Stimulated activated CD4-positive, alpha-beta T cell treated with anti-CD3 and anti-CD28 coated beads, Interleukin-4, amount 100 ng/mL, for 1 hour (primary cell): ENCODE measurements around the gene ADIPOR2.

Experiments
- DNase-seq: peaks from one replicate; pipeline ENCODE4 v3.0.0-alpha.2; 2020

The ADIPOR2 gene, protein sequence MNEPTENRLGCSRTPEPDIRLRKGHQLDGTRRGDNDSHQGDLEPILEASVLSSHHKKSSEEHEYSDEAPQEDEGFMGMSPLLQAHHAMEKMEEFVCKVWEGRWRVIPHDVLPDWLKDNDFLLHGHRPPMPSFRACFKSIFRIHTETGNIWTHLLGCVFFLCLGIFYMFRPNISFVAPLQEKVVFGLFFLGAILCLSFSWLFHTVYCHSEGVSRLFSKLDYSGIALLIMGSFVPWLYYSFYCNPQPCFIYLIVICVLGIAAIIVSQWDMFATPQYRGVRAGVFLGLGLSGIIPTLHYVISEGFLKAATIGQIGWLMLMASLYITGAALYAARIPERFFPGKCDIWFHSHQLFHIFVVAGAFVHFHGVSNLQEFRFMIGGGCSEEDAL

DNA sequence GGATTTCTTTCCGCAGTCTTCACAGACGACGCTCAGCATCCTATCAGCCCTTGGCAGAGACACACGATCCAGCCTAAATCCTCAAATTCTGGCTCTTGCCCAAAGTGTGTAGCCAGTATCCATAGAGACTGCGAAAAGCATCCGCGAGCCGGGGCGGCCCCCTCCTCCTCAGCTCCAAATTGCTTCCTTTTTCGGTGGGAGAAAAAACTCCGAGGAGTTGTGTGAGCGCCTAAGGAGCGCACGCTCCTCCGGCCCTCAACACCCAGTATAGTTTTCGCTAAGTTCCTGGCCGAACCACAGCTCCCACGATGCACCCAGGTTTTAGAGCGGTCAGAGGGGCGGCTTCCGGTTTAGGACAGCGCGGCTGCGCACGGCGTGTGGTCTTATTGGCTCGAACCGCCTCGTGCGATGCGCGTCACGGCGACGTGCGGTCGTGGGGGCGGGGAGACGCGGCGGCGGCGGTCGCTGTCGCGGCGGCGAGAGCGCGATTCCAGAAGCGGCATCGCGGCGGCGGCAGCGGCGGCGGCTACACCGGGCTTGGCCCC, at the start of gene ADIPOR2:
Gene ADIPOR2 (plus strand): TSS at position 493 of the 545 bp plus-strand sequence. CDS start 63,274 bp downstream, outside the sequence.
- DNase-seq = peak; percentile 94

DNA sequence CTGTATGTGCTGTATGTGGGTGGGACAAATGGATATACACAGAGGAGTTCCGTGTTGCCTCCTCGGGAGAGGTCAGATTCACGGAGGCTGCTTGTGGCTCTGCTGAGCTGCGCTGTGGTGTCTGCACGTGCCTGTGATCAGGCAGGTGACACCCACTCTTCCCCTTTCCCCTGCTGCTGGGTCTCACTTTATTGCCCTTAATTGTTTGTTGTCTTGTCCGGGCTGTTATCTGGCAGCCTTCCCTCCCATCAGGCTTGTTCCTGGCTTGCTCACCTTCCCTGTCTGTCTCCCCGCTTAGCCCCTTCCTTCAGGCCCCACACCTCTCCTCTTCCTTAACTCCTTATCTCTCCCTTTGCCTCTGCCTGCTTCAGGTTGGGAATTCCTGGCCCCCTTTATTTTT, 48.4 kb upstream of the ADIPOR2 start:
- DNase-seq = no peak

DNA sequence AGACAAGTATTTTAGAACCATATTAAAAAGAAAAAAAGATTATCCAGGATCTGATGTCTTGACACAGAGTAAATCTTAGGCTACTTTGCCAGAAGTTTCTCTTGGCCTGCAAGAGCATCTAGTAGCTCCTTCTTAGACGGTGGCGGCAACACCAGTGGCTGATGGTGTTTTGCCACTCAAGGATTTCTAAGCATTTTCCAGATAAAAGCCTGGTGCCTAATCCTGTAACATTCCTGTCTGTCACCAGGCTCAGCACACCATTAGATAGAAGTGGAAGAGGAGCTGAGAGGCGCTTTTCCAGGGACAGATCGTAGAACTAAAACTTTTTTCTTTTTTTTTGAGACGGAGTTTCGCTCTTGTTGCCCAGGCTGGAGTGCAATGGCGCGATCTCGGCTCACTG, 47.8 kb upstream of the ADIPOR2 start:
- no peak for DNase-seq

DNA sequence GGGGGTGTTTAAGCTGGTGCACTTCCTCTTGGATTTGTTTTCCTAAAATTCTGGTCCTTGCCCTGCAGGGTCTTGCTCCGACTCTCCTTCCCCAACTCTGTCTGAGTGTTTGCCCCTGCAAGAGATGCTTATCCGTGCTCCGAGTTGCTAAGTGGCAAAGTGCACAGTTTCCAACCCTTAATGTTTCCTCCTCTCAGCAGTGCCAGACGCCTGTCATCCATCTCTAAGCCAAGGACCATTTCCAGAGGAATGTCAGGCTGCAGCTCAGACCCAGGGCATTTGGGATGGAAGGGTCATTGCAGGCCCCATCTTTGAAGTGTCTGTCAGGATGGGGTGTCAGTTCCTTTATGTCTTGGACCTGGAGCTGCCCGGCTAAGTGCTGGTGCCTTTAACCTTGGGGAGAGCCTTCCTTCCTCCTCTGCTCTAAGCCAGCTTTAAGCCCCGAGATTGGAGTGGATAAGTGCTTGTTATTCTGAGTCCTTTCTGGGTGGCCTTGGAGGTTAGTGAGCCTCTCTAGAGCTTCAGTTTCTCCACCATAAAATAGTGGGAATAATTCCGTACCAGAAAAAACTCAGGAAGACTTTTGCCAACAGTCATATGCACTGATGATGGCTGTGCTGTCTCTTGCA, 46.9 kb upstream of the ADIPOR2 start:
- no peak for DNase-seq

DNA sequence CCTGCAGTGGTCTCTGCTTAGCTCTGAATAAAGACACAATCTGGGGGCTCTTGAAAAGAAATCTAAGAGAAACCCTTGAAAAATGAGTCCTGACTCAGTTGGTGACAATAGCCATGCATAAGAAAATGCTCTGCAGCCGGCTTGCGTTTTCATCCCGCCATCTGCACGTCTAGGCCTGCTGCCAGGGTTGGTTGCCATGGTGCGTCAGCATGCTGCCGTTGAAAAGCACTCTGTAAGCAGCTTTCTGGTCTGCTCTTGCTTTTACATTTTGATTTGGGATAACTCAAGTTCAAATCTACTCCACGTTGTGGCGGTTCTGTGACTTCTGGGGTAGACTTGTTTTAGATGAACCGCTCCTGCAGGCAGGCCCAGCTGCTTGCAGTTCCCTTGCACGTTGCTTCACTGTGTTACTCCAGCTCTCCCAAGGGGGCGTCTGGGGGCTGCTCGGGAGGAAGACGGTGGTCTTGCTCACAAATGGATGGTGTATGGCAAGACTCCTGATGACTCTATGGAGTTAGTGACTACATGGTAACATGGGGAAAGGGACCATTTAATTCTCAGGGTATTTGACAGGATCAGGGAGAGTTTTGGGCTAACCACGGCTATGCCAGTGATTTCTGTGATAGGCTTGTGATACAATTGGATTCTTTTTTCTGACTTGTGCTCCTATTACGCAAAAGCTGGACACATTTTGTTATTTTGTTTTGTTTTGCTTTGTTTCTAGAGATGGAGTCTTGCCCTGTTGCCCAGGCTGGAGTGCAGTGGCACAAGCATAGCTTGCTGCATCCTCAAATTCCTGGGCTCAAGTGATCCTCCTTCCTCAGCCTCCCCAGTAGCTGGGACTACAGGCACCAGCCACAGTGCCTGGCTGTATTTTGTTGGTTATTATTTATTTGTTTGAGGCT, 46.1 kb upstream of the ADIPOR2 start:
- no peak for DNase-seq

DNA sequence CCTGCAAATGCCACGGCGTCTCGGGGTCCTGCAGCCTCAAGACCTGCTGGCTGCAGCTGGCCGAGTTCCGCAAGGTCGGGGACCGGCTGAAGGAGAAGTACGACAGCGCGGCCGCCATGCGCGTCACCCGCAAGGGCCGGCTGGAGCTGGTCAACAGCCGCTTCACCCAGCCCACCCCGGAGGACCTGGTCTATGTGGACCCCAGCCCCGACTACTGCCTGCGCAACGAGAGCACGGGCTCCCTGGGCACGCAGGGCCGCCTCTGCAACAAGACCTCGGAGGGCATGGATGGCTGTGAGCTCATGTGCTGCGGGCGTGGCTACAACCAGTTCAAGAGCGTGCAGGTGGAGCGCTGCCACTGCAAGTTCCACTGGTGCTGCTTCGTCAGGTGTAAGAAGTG, 45.1 kb upstream of the ADIPOR2 start:
- DNase-seq = no peak

DNA sequence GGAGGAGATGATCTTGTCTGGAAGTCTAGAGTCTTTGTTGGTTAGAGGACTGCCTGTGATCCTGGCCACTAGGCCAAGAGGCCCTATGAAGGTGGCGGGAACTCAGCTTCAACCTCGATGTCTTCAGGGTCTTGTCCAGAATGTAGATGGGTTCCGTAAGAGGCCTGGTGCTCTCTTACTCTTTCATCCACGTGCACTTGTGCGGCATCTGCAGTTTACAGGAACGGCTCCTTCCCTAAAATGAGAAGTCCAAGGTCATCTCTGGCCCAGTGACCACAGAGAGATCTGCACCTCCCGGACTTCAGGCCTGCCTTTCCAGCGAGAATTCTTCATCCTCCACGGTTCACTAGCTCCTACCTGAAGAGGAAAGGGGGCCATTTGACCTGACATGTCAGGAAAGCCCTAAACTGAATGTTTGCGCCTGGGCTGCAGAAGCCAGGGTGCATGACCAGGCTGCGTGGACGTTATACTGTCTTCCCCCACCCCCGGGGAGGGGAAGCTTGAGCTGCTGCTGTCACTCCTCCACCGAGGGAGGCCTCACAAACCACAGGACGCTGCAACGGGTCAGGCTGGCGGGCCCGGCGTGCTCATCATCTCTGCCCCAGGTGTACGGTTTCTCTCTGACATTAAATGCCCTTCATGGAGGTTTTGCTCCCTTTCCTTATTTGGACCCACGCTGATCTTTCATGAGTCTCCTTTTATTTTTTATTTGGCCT, 44.1 kb upstream of the ADIPOR2 start:
- no peak for DNase-seq

DNA sequence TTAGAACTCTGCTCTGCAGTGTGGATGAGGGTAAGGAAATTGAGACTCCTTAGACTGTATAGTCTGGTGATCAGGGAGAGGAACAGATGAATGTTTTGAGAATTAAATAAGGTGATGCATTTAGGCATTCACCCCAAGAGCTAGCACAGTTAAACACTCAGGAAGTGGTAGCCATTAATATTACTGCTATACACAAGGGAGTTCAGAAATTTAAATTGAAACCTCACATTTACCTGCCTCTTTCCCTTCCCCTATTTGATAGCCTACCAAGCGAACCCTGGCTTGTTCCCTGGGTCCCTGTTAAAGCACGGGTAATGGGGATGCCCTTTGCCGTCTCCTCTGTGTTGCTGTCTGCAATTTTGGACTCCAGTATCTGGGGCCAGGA, 43.6 kb upstream of the ADIPOR2 start:
- DNase-seq = no peak

DNA sequence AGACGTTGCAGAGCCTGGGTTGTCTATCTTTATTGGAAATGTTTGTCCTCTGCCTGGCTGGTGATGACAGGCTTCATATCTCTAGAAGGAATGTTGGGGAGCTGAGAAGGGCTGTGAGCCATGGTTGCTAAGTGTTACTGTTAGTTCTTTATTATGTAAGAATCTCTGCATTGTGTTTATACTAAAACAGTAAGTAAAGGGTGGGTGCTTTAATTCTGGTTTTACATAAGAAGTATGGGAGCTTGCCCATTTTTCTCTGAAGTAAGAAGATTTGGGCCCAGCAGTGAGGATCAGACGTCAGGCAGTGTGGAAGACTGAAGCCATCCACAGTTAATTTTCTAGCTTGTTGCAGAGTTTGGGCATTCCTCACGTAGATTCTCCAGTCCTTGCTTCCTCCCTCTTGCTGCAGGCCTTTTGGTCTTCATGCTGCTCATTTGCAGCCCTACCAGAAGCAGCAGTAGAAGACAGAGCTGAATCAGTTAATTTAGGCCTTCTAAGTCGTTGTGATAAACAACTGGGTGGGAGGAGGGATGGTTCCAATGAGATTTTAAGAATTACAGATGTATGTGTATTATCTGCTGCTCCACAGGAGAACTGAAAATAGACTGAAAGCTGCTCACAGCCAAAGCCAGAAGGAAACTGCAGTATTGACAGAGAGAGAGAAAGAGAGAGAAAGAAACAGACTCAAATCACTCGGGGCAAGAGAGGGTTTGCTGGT, 40.5 kb upstream of the ADIPOR2 start:
- no peak for DNase-seq

DNA sequence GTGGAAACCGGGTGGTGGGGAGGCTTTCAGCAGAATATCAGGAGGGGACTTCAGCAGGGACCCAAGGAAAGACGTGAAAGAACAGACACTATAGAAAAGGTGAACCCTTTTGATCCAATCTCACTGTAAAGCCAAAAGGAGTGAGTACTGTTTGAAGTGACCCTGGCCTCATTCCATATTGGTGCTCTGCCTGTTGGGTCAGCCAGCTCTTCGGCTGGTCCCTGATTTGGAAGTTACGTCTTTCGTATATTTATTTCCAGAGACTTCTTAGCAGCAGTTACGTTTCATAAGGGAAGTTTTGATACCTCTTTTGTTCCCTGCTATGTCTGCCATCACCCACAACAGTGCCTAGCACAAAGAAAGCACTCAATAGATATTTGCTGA, 39.9 kb upstream of the ADIPOR2 start:
- no peak for DNase-seq

DNA sequence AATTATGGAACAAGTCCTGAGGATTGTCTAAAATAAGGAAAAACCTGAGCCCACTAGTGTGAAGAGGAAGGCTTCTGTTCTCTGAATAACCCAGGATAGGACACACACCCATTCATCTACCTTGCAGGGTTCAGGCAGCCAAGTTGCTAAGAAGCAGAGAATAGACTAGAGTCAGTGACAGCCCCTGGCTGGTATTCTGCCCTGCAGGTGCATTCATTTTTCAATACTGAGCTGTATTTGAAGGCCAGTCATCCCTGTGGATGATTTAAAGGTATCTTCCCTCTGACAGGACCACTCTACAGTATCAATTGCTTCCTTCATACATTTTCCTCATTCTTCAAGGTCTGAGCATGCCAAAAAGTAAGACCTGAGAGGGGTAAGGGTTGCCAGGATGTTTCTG, 38.9 kb upstream of the ADIPOR2 start:
- DNase-seq = no peak

DNA sequence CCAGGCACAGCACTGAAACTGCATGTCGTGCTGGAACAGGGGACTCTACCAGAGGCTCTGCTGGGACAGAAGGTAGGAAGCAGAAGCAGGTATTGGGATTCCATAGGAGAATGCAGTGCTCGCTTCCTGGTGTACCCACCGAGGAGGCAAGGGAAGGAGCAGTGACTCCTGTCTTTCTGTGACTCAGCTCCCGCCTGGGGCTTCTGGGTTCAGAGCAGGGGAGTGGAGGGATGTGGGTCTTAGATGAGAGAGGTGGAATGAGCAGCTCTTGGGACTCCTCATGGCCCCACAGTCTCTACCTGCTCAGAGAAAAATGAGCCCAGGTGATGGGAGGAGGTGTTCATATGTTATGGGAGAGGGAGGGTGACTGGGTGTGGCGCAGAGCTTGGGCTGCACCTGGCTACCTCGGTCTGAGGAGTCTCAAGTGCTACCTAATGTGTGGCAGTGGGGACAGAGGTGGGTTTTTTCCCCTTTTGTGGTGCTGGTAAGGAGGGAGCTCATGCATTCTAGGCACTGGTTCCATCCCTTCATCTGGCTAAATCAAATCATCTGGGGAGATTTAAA, 35.6 kb upstream of the ADIPOR2 start:
- no peak for DNase-seq

DNA sequence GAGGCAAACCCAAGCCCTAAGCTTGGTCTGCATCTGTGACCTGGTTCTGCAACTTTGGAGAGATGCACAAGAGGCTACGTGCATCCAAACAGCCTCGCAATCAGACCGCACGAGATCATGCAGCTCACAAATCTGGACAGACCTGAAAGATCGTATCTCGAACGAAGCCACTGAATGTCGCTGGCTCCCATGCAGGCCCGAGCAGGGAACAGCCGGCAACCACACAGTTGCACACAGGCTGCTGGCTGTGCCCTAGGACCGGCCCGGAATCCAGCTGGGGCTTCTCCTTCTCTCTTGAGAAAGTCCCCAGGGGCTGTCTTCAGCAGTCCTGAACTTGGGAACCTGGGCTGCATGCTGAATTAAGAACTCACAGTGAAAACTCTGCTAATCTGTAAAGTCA, 34.0 kb upstream of the ADIPOR2 start:
- DNase-seq = no peak

DNA sequence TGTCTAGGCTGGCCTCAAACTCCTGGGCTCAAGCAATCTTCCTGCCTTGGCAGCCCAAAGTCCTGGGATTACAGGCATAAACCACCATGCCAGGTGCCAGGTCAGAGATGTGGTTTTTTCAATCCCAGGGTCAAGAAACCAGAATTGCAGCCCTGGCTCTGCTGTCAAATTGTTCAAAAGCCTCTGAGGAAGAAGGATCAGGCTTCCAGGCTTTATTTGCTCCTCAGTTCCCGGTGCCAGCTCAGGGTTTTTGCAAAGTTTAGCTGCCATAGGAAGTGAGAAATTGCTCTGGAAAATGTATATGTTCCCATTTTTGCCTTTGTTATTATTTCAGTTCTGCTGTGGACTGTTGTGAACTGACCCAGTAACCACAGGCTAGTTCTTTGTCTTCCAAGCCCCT, 33.2 kb upstream of the ADIPOR2 start:
- DNase-seq = no peak

DNA sequence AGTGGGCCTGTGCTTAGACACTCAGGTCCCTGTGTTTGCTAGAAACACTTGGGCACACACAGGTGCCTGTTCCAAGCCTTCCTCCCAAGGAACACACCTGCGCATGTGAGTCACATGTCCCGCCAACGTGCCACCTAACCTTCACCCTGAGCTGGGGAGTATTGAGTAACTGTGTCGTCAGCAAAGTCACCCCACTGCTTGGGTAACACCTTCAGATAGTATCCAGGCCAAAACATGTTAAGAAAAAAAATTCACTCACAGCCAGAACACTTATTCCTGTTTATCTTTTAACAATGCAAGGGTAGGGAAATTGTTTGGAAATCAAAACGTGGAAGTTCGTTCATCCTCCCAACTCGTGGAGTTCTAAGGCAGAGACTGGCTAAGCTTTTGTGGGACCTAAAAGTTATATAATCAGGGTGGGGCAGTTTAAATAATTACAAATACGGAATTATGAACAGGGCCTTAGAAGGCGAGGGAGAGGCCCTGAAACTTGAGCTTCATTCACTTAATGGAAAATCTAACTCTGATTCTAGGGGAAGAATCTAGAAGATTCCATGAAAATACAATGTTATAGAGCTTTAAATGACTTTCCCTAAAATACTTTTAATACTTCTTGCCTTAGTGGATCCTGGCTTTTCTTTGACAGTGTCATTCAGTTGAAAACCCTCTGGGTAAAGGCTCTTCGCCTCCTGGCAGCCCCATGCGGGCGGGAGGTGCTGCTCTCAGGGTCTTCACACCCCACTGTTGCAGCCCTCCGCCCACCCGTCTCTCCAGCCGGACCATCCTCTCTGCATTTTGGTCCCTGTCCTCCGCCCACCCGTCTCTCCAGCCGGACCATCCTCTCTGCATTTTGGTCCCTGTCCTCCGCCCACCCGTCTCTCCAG, 30.3 kb upstream of the ADIPOR2 start:
- DNase-seq = peak; percentile 36

DNA sequence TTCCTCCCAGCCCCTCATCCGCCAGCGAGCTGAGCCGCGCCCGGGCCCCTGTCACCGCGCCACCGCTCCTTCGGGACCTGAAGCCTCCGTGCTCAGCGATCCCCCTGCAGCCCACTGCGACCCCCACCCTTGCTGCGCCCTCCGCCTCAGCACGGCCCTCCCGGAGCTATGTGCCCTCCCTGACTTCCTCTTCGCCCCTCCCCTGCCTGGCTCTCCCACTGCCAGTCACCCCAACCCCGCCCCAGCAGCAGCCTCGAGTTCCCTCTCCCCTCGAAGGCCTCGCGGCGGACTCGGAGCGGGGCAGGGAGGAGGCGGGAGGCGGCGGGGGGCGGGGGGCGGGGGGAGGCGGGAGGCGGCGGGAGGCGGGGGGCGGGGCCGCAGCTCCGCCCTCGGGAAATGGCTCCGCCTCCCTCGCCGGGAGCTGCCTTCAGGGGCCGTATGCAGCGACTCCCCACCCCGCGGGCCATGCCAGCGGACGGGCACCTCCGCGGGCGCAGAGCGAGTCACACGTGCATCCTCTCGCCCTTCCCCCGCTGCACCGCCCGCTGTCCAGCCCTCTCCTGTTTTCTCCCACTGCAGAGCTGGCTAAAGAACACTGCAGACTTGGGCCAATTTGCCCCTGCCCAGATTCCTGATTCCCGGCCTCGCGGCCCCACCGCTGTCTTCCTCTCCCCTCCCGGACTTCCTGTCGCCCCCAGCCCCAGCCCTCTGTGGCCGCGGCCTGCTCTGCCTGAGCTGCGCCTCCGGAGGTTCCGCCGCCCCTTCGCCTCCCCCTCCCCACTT, 29.1 kb upstream of the ADIPOR2 start:
- DNase-seq = peak; percentile 75

DNA sequence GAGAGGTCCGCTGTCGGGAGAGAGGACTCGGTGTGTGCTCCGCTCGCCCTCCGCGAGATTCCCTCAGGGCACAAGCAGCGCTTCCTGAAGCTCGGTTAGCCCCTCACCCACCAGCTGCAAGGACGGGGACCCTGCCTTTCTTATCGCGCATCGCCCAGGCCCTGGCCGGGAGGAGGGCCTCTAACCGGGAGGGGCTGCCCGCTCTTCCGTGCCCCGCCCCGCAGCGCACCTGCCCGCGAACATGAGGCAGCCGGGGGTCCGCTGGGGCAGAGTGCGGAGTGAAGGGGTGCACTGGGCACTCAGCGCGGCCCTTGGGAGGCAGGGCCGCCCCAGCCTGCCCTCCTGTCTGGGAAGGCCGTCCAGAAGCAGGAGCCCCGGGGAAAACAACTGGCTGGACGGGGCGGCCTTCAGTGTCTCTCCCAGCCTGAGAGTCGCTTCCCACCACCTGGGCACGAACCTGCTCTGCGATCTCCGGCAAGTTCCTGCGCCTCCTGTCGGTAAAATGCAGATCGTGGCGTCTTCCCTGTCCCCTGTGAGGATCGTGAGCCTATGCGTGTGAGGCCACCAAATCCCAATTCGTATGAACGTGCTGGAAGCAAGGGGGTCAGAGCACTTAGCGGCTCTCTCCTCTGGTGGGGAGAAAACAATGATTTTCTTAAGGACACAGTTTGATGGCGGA, 28.0 kb upstream of the ADIPOR2 start:
- peak; percentile 30 for DNase-seq

DNA sequence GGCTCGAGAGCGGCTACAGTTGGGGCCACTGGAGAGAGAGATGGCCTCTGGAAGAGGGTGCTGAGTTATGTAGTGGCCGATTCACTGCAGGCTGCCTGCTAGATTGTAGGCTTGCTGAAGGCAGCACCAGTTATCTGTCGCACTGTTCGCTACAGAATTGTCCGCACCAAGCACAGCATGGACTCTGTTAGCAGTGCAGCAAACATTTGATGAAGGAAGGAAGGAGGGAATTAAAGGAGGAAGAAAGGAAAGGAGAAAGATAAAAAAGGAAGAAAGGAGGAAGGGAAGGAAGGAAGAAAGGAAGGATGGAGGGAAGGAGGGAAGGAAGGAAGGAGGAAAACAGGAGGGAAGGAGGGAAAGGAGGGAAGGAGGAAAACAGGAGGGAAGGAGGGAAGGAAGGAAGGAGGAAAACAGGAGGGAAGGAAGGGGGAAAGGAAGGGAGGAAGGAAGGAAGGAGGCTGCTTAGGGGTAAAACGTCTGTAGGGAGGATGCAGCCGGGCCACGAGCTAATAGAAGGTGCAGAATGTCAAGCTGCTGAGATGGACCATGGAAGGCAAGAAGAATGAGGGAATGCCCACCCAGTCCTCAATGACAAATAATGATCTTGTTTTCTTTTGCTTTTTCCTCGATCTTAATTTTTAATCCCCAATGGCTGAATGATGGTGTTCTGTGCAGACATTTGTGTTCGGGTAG, 27.3 kb upstream of the ADIPOR2 start:
- DNase-seq = no peak

DNA sequence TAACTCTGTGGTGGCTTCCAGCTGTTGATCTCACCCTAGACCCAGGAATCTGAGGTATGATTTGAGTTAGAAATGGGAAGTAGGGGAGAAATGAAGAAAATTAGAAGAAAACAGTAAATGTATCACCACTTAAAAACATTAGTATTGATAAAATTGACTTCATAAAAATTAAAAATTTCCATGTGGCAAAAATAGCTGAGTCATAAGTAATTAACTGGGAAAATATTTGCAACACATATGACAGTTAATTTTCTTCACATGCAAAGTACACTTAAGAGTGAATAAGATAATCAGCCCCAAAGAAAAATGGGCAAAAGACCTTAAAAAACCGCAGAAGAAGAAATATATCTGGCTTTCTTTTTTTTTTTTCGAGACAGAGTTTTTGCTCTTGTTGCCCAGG, 25.5 kb upstream of the ADIPOR2 start:
- DNase-seq = no peak
